Right lobe of liver (tissue), 6 donors: ENCODE data around the gene LRFN2. TPM values are rescaled to one million over a fixed set of nuclear protein-coding genes. Genes with fewer than 3 reads are reported as not detected.

ENCODE experiments used
- ATAC-seq, 4 donors: fragments of 200-7000 bp; cut with Tn5 transposase; one replicate each; pipeline ENCODE4 v1.9.1; 2020; ENCODE audit warnings: mild to moderate bottlenecking in 4 of 4, moderate library complexity in 4 of 4
- DNase-seq, 3 donors: peaks; one replicate each; pipeline ENCODE4 v3.0.0-alpha.2; 2020
- H3K27ac ChIP-seq, 3 donors: fragments of 200-600 bp; one replicate each; pipeline ENCODE4 v1.8.0; 2022
- H3K27me3 ChIP-seq, 2 donors: fragments of 200-600 bp; one replicate each; pipeline ENCODE4 v1.8.0; 2022
- H3K36me3 ChIP-seq, 4 donors: fragments of 200-600 bp; sonication (generic) in 1 of 4; one replicate each; pipeline versions ENCODE4 v1.5.1 to v1.8.0; 2017 to 2022; ENCODE audit warnings: control low read depth in 1 of 4
- H3K4me1 ChIP-seq, 4 donors: fragments of 200-600 bp; sonication (generic) in 1 of 4; one replicate each; pipeline versions ENCODE4 v1.5.1 to v1.8.0; 2017 to 2022; ENCODE audit warnings: control low read depth in 1 of 4
- H3K4me3 ChIP-seq, 3 donors: fragments of 200-600 bp; one replicate each; pipeline ENCODE4 v1.8.0; 2022
- H3K9me3 ChIP-seq, 4 donors: fragments of 200-600 bp; sonication (generic) in 1 of 4; one replicate each; pipeline versions ENCODE4 v1.5.1 to v1.8.0; 2017 to 2022; ENCODE audit warnings: control low read depth in 1 of 4
- CTCF ChIP-seq, 4 donors: fragments of 200-600 bp in 3 of 4; fragments of 450-650 bp in 1 of 4; IDR thresholded peaks; one replicate each; pipeline versions ENCODE4 v1.5.1 to v1.8.0; 2016 to 2022; ENCODE audit warnings: antibody characterized with exemption in 4 of 4, mild to moderate bottlenecking in 2 of 4
- POLR2A ChIP-seq: fragments of 450-650 bp; IDR thresholded peaks from one replicate; pipeline ENCODE4 v1.6.1; 2017; ENCODE audit warnings: antibody characterized with exemption, mild to moderate bottlenecking
- WGBS: methylation state at CpG from one replicate; pipeline ENCODE4 v1.1.6; 2018; ENCODE audit warnings: low coverage, low lambda C conversion rate; ENCODE audit not compliant: insufficient coverage; ENCODE audit errors: missing lambda C conversion rate; 5-methylcytosine and 5-hydroxymethylcytosine counted together
- intact Hi-C, 2 donors: fragments of 100-400 bp; cut with DNase I; formaldehyde crosslinking; loops; one replicate each; pipeline versions ENCODE4 v1.11.2 to v1.14.1; 2022
- total RNA-seq, 6 experiments: library from RNA; depleted of rRNA in 2 of 6; stranded (reverse); fragments of >200 nt in 2 of 6; fragmentation: NEBNext Ultra II Directional in 3 of 6; extraction: Animal tissue kit (Norgen Biotek cat#: 25700) in 3 of 6; gene quantifications; one replicate each; pipeline versions ENCODE4 v1.1.0 to v1.2.4, GENCODE V29; 2016 to 2023
- donor health status: DM: no; HTN: yes; CAD: no.
- donor health status: DM: no; HTN: no; CAD: no.
- donor health status: DM: no; HTN: no; CAD: no.
- donor health status: DM: no; HTN: yes; CAD: no.
- donor health status: DM: no; HTN: yes; CAD: no.

The LRFN2 gene
- total RNA-seq, 6 experiments from 2014 or later, result 0.19 TPM; not detected in 5

GRCh38 chr6:40386200-40386599, 201.0 kb downstream of the LRFN2 start:
- intact Hi-C loops, result no loop called here
- H3K4me1 ChIP-seq, result peaks cover 0 to 15% (median 7%) of the 10 kb centered on the region in 4 donors
- DNase-seq (no peak), ATAC-seq (no peak)
- no peaks in the 10 kb centered on the region for H3K9me3 ChIP-seq
- WGBS, result 82% methylated on average over 3 of the region's 3 CpGs
- TF ChIP-seq POLR2A, result no peak
- TF ChIP-seq CTCF (IDR thresholded peaks at IDR 0.05), result no peak
- no peaks in the 10 kb centered on the region for H3K27me3 ChIP-seq
- no peaks in the 10 kb centered on the region for H3K36me3 ChIP-seq
- H3K27ac ChIP-seq, result no peak overlapping the region
- H3K4me3 ChIP-seq, result no peak overlapping the region

DNA sequence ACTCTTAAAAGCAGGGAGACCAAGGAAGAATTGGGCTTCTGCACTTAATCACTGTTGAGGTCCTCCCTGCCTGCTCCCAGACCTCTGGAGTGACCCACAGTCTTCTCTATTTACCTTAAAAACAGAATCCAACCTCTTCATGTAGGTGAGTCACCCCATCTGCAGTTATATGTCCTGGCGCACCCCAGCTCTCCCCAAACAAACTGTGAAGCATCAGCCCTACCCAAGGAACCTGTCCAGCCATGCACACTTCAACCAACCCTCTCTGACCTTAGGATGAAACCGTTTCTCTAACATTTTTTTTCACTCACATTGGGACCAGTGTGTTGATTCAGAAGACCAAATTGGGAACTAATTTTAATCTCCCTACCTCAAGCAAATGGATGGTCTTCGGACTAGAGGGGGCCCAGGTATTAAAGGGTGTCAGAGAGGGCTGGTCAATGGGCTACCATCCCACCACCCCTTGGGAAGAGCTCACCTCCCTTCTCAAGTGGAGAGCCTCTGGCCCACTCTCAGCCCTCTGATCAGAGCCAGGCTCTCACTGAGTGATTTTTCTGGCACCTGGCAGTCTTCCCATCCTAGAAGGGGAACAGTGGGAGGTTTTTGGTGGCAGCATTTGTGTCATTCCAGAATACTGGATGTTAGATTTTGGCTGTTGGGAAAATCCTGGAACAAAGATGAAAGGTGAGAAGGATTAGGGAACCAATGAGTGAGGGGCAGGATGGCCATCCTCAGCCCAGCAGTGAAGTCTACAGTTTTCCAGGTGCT, 203.6 kb downstream of the LRFN2 start:
- DNase-seq (no peak), ATAC-seq (no peak)
- Histone ChIP-seq H3K4me1 (peaks cover 0 to 15% (median 7%) of the 10 kb centered on the region in 4 donors), H3K9me3 (no peaks in the 10 kb centered on the region), H3K36me3 (no peaks in the 10 kb centered on the region), H3K27me3 (no peaks in the 10 kb centered on the region), H3K27ac (no peak overlapping the region), H3K4me3 (no peak overlapping the region)
- TF ChIP-seq CTCF (IDR thresholded peaks at IDR 0.05), result no peak
- no peak for TF ChIP-seq POLR2A
- WGBS, result 80% methylated on average over 2 of the region's 3 CpGs
- intact Hi-C loops, result no loop called here

DNA sequence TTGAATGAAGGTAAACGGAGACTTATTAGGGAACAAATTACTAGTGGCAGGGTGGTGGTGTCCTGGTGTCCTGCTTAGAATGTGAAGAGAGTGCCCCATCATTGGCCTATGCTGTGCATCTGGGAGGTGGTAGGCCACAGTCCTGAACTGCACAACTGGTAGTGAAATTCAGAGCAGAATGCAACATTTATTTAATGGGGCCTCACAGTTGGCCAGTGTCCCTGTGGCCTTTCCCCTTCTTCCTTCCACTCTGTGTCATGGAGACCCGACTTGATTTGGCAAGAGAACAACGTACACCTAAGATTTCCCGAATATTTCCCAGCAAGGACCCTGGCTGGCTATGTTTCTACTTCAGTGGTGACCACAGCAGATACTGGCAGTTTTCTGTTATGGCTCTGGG, 206.9 kb downstream of the LRFN2 start:
- DNase-seq (no peak), ATAC-seq (no peak)
- 54% methylated on average over 3 of the region's 4 CpGs for WGBS
- no peaks in the 10 kb centered on the region for H3K4me1 ChIP-seq
- intact Hi-C loops, result no loop called here
- no peaks in the 10 kb centered on the region for H3K9me3 ChIP-seq
- TF ChIP-seq CTCF (IDR thresholded peaks at IDR 0.05) (no peak), POLR2A (no peak)
- no peak overlapping the region for H3K4me3 ChIP-seq
- H3K27me3 ChIP-seq, result no peaks in the 10 kb centered on the region
- no peaks in the 10 kb centered on the region for H3K36me3 ChIP-seq
- no peak overlapping the region for H3K27ac ChIP-seq

DNA sequence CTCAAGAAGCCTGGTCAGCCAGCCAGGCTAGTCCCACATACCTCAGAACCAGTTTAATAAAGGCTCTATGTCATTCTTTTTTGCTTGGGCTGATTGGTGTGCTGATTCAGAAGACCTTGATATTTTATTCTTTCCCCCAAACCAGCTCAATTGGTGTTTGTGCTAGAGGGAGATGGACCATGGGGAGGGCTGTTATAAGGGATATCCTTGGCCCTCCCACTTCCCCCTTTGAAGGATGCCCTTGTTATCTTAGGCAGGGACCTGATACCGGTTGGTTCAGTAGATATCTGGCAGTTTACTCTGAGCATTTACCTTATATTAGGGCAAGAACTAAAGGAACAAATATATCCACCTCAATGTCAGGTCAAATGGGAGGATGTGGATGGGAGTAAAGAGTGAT, 207.4 kb downstream of the LRFN2 start:
- no peaks in the 10 kb centered on the region for H3K36me3 ChIP-seq
- intact Hi-C loops, result no loop called here
- H3K27me3 ChIP-seq, result no peaks in the 10 kb centered on the region
- WGBS, result 42% methylated on average over 1 of the region's 1 CpG
- no peak overlapping the region for H3K4me3 ChIP-seq
- H3K9me3 ChIP-seq, result no peaks in the 10 kb centered on the region
- no peak overlapping the region for H3K27ac ChIP-seq
- TF ChIP-seq POLR2A (no peak), CTCF (IDR thresholded peaks at IDR 0.05) (no peak)
- no peak for DNase-seq
- ATAC-seq, result no peak
- H3K4me1 ChIP-seq, result no peaks in the 10 kb centered on the region

GRCh38 chr6:40378725-40379074, 208.5 kb downstream of the LRFN2 start:
- Histone ChIP-seq H3K36me3 (no peaks in the 10 kb centered on the region), H3K4me1 (no peaks in the 10 kb centered on the region), H3K27ac (no peak overlapping the region), H3K4me3 (no peak overlapping the region), H3K9me3 (no peaks in the 10 kb centered on the region), H3K27me3 (no peaks in the 10 kb centered on the region)
- ATAC-seq, result no peak
- intact Hi-C loops, result no loop called here
- no peak for DNase-seq
- TF ChIP-seq POLR2A, result no peak
- no peak for TF ChIP-seq CTCF (IDR thresholded peaks at IDR 0.05)
- 98% methylated on average over 8 of the region's 11 CpGs for WGBS
